Measurements from ENCODE around the gene FCHSD2. TPM values are rescaled to one million over a fixed set of nuclear protein-coding genes. Genes with fewer than 3 reads are reported as not detected.

Gene FCHSD2
- total and polyA plus RNA-seq, 4 donors, result 7.6 to 18.7 (median 9.9) TPM

- 82% methylated on average over 6 of the region's 6 CpGs for WGBS
- Histone ChIP-seq H3K9me3 (ENCODE audit: control insufficient read depth in 4 of 4, low read length in 3 of 4) (no peaks in the 10 kb centered on the region), H3K27me3 (ENCODE audit: control insufficient read depth in 4 of 4, insufficient read depth in 4 of 4, low read length in 3 of 4) (no peaks in the 10 kb centered on the region), H3K36me3 (ENCODE audit: control insufficient read depth in 4 of 4, insufficient read depth in 3 of 4, low read depth in 1 of 4, low read length in 3 of 4) (peaks cover 0 to 3% (median 0%) of the 10 kb centered on the region in 4 donors), H3K27ac (ENCODE audit: low read depth in 1 of 2, low read length in 2 of 2) (no peak overlapping the region), H3K4me3 (ENCODE audit: low read depth in 1 of 3, low read length in 3 of 3) (no peak overlapping the region), H3K9ac (ENCODE audit: low read depth in 1 of 2, low read length in 2 of 2) (no peak overlapping the region), H3K4me1 (ENCODE audit: control insufficient read depth in 4 of 4, insufficient read depth in 4 of 4, low read length in 3 of 4) (peaks cover 0 to 3% (median 0%) of the 10 kb centered on the region in 4 donors)
- TF ChIP-seq NR2F2 (IDR thresholded peaks at IDR 0.05) (no peak), TAF1 (conservative IDR thresholded peaks at IDR 0.05) (no peak), SP1 (IDR thresholded peaks at IDR 0.05) (no peak), RAD21 (IDR thresholded peaks at IDR 0.05) (no peak), FOXA1 (IDR thresholded peaks at IDR 0.05) (no peak), JUND (IDR thresholded peaks at IDR 0.05) (no peak), HNF4G (IDR thresholded peaks at IDR 0.05) (no peak), ZBTB33 (IDR thresholded peaks at IDR 0.05) (no peak), REST (IDR thresholded peaks at IDR 0.05) (no peak)
- no peak for DNase-seq (ENCODE audit: low spot score)
Observed at GRCh38 chr11:72972496-72973128, 169.5 kb downstream of the FCHSD2 start.

GRCh38 chr11:72971192-72971967 lies 170.7 kb downstream of the FCHSD2 start:
- H3K9ac ChIP-seq (ENCODE audit: low read depth in 1 of 2, low read length in 2 of 2), result no peak overlapping the region
- peaks cover 0 to 3% (median 0%) of the 10 kb centered on the region in 4 donors for H3K4me1 ChIP-seq (ENCODE audit: control insufficient read depth in 4 of 4, insufficient read depth in 4 of 4, low read length in 3 of 4)
- no peak for DNase-seq (ENCODE audit: low spot score)
- no peak overlapping the region for H3K4me3 ChIP-seq (ENCODE audit: low read depth in 1 of 3, low read length in 3 of 3)
- WGBS, result 77% methylated on average over 6 of the region's 6 CpGs
- H3K36me3 ChIP-seq (ENCODE audit: control insufficient read depth in 4 of 4, insufficient read depth in 3 of 4, low read depth in 1 of 4, low read length in 3 of 4), result peaks cover 0 to 3% (median 0%) of the 10 kb centered on the region in 4 donors
- H3K27ac ChIP-seq (ENCODE audit: low read depth in 1 of 2, low read length in 2 of 2), result no peak overlapping the region
- H3K27me3 ChIP-seq (ENCODE audit: control insufficient read depth in 4 of 4, insufficient read depth in 4 of 4, low read length in 3 of 4), result no peaks in the 10 kb centered on the region
- no peaks in the 10 kb centered on the region for H3K9me3 ChIP-seq (ENCODE audit: control insufficient read depth in 4 of 4, low read length in 3 of 4)
- TF ChIP-seq FOXA2 (IDR thresholded peaks at IDR 0.05) (no peak), HNF4G (IDR thresholded peaks at IDR 0.05) (no peak), ATF3 (IDR thresholded peaks at IDR 0.05) (no peak), HNF4A (conservative IDR thresholded peaks at IDR 0.05) (no peak), RXRA (IDR thresholded peaks at IDR 0.05) (no peak), TAF1 (conservative IDR thresholded peaks at IDR 0.05) (no peak), REST (IDR thresholded peaks at IDR 0.05) (no peak), CTCF (IDR thresholded peaks at IDR 0.05; ENCODE audit: low read depth, low read length, missing input control) (no peak), MAX (IDR thresholded peaks at IDR 0.05) (no peak), FOXA1 (IDR thresholded peaks at IDR 0.05) (no peak), JUND (IDR thresholded peaks at IDR 0.05) (no peak)

All from liver (tissue), 9 donors.